Glutamatergic neuron (in vitro differentiated cells): ENCODE results near the gene MINDY2. TPM values are rescaled to one million over a fixed set of nuclear protein-coding genes. Genes with fewer than 3 reads are reported as not detected.
"Not testable (repeated sequence)": the region's sequence is repeated elsewhere in the genome, so short reads cannot be mapped to it uniquely, and the experiment has no call there.

Experiments
- DNase-seq: peaks from one replicate; pipeline ENCODE4 v3.0.0; 2022
- H3K27ac Mint-ChIP-seq: one replicate; pipeline ENCODE4 v1.8.0; 2020; ENCODE audit warnings: mild to moderate bottlenecking, mixed read lengths, inconsistent platforms; ENCODE audit not compliant: unreplicated experiment
- H3K27me3 Mint-ChIP-seq: one replicate; pipeline ENCODE4 v1.8.0; 2020; ENCODE audit warnings: mild to moderate bottlenecking, moderate library complexity, mixed read lengths, inconsistent platforms; ENCODE audit not compliant: unreplicated experiment
- H3K36me3 Mint-ChIP-seq: one replicate; pipeline ENCODE4 v1.8.0; 2020; ENCODE audit warnings: mild to moderate bottlenecking, mixed read lengths, inconsistent platforms; ENCODE audit not compliant: unreplicated experiment
- H3K4me1 Mint-ChIP-seq: one replicate; pipeline ENCODE4 v1.8.0; 2020; ENCODE audit warnings: mild to moderate bottlenecking, low read depth, mixed read lengths, inconsistent platforms; ENCODE audit not compliant: unreplicated experiment
- H3K4me3 Mint-ChIP-seq: one replicate; pipeline ENCODE4 v1.8.0; 2020; ENCODE audit warnings: mild to moderate bottlenecking, mixed read lengths, inconsistent platforms; ENCODE audit not compliant: unreplicated experiment
- H3K9me3 Mint-ChIP-seq: one replicate; pipeline ENCODE4 v1.8.0; 2020; ENCODE audit warnings: mild to moderate bottlenecking, moderate library complexity, mixed read lengths, inconsistent platforms; ENCODE audit not compliant: unreplicated experiment
- total RNA-seq: library from RNA; stranded (reverse); fragmentation: NEBNext Ultra II Directional; extraction: Animal tissue kit (Norgen Biotek cat#: 25700); gene quantifications from one replicate; pipeline ENCODE4 v1.2.1, GENCODE V29; 2021; ENCODE audit not compliant: unreplicated experiment
- TF ChIP-seq, protein P1 (sequence below): fragments of 200-600 bp; sonication (generic); IDR thresholded peaks from one replicate; pipeline ENCODE4 v1.5.0; 2021; ENCODE audit not compliant: partially characterized antibody, unreplicated experiment

MINDY2 gene
- total RNA-seq, 1 donor from 2014 or later, result 34.3 TPM

DNA sequence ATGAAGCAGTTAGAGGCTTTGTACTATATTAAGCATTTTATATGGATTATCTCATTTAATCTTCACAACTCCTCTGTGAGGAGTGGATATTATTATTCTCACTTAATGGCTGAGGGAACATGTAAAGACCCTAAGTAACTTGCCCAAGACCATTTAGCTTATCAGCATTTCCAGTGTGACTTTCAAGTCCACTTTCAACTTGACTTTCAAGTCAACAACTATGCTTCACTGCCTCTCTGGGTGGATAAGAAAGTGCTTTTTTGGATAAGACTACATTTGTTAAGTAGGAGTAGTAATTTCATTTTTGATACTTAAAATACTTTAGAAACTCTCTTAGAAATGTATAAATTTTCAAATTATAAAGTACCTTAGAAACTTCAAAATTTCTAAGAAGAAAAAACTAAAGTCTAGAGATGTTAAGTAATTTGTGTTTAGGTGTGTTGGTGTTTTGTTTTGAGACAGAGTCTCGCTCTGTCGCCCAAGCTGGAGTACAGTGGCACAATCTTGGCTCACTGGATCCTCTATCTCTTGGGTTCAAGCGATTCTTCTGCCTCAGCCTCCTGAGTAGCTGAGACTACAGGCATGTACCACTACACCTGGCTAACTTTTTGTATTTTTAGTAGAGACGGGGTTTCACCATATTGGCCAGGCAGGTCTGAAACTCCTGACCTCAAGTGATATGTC is 71.8 kb downstream of the MINDY2 start:
- TF ChIP-seq, protein P1, sequence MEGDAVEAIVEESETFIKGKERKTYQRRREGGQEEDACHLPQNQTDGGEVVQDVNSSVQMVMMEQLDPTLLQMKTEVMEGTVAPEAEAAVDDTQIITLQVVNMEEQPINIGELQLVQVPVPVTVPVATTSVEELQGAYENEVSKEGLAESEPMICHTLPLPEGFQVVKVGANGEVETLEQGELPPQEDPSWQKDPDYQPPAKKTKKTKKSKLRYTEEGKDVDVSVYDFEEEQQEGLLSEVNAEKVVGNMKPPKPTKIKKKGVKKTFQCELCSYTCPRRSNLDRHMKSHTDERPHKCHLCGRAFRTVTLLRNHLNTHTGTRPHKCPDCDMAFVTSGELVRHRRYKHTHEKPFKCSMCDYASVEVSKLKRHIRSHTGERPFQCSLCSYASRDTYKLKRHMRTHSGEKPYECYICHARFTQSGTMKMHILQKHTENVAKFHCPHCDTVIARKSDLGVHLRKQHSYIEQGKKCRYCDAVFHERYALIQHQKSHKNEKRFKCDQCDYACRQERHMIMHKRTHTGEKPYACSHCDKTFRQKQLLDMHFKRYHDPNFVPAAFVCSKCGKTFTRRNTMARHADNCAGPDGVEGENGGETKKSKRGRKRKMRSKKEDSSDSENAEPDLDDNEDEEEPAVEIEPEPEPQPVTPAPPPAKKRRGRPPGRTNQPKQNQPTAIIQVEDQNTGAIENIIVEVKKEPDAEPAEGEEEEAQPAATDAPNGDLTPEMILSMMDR, result no peak
- H3K4me1 Mint-ChIP-seq, result no peaks in the 10 kb centered on the region
- no peaks in the 10 kb centered on the region for H3K27me3 Mint-ChIP-seq
- no peak overlapping the region for H3K4me3 Mint-ChIP-seq
- H3K36me3 Mint-ChIP-seq, result peaks cover 6% of the 10 kb centered on the region
- H3K27ac Mint-ChIP-seq, result no peak overlapping the region
- no peak for DNase-seq
- no peaks in the 10 kb centered on the region for H3K9me3 Mint-ChIP-seq

DNA sequence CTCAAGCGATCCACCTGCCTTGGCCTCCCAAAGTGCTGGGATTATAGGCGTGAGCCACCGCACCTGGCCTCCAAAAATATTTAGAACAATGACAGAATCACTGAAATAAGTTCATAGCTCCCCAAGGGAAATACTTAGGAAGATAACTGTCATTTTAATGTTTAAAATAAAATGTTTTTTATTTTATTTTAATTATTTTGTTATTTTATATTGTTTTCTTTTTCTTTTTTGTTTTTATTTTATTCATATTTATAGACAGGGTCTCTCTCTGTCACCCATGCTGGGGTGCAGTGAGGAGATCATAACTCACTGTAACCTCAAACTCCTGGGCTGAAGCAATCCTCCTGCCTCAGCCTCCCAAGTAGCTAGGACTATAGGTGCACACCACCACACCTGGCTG is 80.1 kb downstream of the MINDY2 start:
- not testable (repeated sequence) for H3K36me3 Mint-ChIP-seq, H3K27ac Mint-ChIP-seq, H3K27me3 Mint-ChIP-seq, H3K4me1 Mint-ChIP-seq, DNase-seq, H3K4me3 Mint-ChIP-seq, H3K9me3 Mint-ChIP-seq

DNA sequence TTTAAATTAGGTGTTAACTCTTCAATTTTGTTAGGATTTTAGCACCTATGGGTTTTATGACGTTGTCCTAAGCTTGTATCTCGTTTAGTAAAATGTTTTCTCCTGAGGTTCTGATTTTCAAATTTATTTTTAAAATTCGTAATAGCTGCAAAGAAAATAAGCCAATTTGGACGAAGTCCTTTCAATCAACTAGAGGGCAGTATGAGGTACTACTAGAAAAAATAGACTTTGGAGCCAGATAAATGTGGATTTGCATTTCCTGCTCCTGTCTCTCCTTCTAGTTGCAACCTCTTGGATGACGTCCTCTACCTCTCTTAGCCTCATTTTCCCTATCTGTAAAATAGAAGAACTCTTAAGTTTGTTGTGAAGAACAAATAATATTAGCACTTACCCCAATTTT is 81.2 kb downstream of the MINDY2 start:
- no peak overlapping the region for H3K27ac Mint-ChIP-seq

DNA sequence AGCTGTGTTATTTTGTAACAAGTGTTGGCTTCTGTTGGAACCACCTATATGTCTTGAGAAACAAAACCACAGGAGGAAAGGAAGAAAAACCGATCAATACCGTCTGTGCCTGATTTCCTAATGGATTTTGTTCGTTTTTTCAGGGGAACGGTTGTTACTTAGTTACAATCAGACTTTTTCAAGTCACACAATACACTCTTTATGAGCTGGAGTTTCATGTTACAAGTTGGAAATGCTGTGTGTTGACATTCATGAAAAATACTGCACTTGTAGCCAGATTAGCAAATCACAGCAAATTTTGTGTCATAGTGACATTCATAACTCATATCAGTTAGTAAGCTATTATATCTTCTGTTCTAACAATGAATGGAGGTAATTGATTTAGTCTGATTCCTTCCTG is 83.5 kb downstream of the MINDY2 start:
- no peak overlapping the region for H3K4me3 Mint-ChIP-seq
- peaks cover 4% of the 10 kb centered on the region for H3K4me1 Mint-ChIP-seq
- TF ChIP-seq, protein P1, result no peak
- H3K9me3 Mint-ChIP-seq, result no peaks in the 10 kb centered on the region
- no peaks in the 10 kb centered on the region for H3K36me3 Mint-ChIP-seq
- no peak for DNase-seq
- no peak overlapping the region for H3K27ac Mint-ChIP-seq
- no peaks in the 10 kb centered on the region for H3K27me3 Mint-ChIP-seq

More for the DNA sequence above, 81.2 kb downstream of the MINDY2 start:
- Mint-ChIP-seq H3K9me3 (no peaks in the 10 kb centered on the region), H3K4me3 (no peak overlapping the region), H3K36me3 (peaks cover 6% of the 10 kb centered on the region), H3K4me1 (peaks cover 4% of the 10 kb centered on the region), H3K27me3 (no peaks in the 10 kb centered on the region)
- no peak for DNase-seq
- TF ChIP-seq, protein P1, result no peak

DNA sequence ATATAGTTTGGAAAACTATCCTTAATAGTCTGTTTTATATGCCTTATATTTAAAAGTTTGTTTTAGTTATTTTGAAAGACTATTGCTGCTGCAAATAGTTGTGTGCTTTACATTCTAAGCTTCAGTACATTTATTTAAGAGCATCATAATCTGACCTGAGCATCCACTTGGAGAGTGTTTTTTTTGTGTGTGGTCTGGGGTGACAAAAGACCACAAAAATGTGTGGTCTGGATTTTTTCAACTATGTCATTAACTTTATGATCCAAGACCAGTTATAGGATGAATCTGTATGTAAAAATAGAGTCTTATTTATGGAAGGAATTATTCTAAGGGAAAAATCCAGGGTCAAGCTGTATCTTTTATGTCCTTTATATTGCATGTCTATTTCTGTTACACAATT is 85.0 kb downstream of the MINDY2 start:
- Mint-ChIP-seq H3K9me3 (no peaks in the 10 kb centered on the region), H3K27me3 (no peaks in the 10 kb centered on the region), H3K4me1 (peaks cover 4% of the 10 kb centered on the region), H3K36me3 (no peaks in the 10 kb centered on the region), H3K27ac (no peak overlapping the region), H3K4me3 (no peak overlapping the region)
- DNase-seq, result no peak
- TF ChIP-seq, protein P1, result no peak

DNA sequence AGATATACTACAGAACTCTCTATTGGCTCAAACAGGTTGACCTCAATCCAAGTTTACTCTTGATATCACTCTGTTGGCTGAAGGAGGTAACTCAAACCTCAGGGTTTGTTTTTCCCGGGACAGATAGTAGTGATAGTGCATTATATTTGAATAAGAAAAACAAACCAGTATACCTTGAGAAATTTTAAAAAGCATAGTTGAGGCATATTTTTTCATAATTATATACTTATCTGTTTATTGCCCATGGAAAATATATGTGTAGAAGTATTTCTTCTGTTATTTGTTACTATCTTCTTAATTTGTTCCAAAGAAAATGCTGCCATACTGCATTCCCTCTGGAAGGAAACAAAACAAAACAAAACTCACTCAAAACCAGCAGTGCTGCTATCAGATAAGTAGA is 85.5 kb downstream of the MINDY2 start:
- not testable (repeated sequence) for H3K36me3 Mint-ChIP-seq, H3K4me1 Mint-ChIP-seq, H3K9me3 Mint-ChIP-seq, DNase-seq, H3K27me3 Mint-ChIP-seq, H3K4me3 Mint-ChIP-seq, H3K27ac Mint-ChIP-seq
